AG09309 (cell line): Measurements from ENCODE around the gene YDJC.

Experiments used
- DNase-seq: peaks from one replicate; pipeline ENCODE4 v3.0.0-alpha.2; 2010; ENCODE audit warnings: low read depth
- H3K4me3 ChIP-seq: 2 replicates; pipeline ENCODE4 v1.5.1; 2011; ENCODE audit warnings: mild to moderate bottlenecking, low read depth, low read length, moderate library complexity; ENCODE audit not compliant: control insufficient read depth
- TF ChIP-seq, protein P1 (sequence below): IDR thresholded peaks from 2 replicates; pipeline ENCODE4 v1.5.1; 2011; ENCODE audit warnings: mild to moderate bottlenecking, low read depth, low read length, inconsistent platforms; ENCODE audit not compliant: insufficient read depth, control insufficient read depth; ENCODE audit errors: missing control alignments

Gene YDJC

DNA sequence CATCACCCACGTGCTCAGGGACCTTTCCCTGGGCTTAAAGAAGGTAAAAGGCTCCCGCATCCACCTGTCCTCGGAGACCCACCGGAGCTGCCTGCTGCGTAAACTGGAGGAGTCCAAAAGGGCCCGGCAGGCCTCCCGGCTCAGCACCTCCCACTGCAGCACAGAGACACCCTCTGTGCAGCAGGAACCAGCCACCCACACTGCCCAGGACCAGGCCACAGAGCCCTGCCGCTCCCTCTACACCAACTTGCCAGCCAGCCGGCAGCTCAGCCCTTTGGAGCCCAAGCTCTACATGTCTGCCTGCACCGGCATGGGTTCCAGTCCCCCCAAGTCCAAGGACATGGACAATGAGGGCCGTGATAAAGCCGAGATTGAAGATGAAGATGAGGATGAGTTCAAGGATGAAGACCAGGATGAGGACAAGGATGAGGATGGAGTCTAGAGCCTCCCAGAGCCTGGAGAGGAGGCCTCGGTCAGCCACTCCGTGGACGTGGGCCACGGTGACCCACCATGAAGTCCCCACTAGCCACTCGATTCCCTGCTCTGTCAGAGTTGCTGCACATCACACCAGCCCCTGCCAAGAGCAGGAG, 6.9 kb upstream of the YDJC start:
- H3K4me3 ChIP-seq: no peak overlapping the region
- TF ChIP-seq, protein P1, sequence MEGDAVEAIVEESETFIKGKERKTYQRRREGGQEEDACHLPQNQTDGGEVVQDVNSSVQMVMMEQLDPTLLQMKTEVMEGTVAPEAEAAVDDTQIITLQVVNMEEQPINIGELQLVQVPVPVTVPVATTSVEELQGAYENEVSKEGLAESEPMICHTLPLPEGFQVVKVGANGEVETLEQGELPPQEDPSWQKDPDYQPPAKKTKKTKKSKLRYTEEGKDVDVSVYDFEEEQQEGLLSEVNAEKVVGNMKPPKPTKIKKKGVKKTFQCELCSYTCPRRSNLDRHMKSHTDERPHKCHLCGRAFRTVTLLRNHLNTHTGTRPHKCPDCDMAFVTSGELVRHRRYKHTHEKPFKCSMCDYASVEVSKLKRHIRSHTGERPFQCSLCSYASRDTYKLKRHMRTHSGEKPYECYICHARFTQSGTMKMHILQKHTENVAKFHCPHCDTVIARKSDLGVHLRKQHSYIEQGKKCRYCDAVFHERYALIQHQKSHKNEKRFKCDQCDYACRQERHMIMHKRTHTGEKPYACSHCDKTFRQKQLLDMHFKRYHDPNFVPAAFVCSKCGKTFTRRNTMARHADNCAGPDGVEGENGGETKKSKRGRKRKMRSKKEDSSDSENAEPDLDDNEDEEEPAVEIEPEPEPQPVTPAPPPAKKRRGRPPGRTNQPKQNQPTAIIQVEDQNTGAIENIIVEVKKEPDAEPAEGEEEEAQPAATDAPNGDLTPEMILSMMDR: no peak

DNA sequence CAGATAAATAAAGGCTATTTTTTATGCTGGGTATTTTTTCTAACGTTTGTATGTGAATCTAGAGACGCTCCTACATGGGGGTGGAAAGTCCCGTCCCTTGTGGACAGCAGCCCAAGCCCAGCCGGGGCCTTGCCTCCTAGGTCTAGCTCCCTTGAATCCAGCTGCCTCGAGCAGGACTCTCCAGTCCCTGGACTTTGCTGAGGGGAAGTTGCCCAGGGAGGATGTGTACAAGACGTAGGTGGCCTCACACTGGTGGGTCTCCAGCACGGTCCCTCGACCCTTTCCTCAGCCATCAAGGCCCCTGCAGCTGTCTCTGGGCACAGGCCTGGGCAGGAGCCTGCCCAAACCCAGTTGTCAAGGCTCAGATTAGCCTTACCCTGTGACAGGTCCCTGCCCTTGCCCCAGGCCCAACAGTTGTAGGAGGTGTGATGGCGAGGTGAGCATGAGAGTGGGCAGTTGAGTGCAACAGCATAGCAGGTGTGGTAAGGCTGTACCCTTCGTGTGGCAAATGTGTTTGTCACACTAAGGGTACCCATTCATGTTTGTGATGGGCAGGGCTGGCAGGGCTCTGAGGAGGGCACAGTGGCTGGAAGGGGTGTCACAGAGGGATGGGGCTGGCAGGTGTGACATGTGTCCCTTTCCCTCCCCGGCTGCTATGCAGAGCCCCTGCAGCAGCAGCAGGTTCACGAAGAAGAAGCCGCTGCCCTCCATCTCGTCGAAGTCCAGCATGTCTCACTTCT, 6.1 kb upstream of the YDJC start:
- H3K4me3 ChIP-seq: no peak overlapping the region
- TF ChIP-seq, protein P1: no peak
- DNase-seq: no peak

More for the DNA sequence above, 6.9 kb upstream of the YDJC start:
- DNase-seq: no peak

DNA sequence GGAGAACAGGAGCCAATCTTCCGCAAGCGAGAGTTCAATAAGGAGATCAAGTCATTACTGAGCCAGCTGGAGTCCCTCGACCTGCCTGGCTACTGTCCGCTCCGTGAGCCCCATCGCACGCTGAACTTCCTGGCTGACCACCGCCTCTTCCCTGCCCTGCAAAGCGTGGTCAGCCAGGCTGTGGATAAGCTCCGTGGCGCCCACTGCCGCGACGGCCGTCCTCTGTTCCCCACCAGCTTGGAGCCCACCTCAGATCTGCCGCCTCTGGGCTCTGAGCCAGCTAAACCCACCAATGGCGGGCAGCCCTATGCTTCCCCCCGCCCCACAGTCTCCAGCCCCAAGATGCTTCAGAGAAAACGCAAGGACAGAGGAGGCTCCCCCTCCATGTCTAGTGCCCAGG, 5.0 kb upstream of the YDJC start:
- TF ChIP-seq, protein P1: no peak

DNA sequence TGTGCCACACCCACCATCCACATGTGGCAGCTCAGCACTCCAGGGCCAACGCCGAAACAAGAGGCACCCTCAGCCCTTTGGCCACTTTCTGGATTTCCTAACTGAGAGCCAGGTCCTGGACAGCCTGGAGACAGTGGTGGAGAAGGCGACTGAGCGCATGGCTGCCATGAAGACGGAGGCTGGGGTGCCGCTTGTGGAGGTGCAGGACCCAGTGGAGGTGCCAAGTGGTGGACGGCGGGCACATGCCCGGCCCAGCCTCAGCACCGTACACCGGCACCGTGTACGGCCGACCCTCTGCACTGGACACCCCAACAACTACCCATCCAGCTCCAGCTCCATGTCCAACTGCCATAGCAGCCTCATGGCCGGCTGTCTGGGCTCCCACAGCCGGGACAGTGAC, 4.3 kb upstream of the YDJC start:
- DNase-seq: no peak

More for the DNA sequence above, 5.0 kb upstream of the YDJC start:
- H3K4me3 ChIP-seq: no peak overlapping the region
- no peak for DNase-seq

DNA sequence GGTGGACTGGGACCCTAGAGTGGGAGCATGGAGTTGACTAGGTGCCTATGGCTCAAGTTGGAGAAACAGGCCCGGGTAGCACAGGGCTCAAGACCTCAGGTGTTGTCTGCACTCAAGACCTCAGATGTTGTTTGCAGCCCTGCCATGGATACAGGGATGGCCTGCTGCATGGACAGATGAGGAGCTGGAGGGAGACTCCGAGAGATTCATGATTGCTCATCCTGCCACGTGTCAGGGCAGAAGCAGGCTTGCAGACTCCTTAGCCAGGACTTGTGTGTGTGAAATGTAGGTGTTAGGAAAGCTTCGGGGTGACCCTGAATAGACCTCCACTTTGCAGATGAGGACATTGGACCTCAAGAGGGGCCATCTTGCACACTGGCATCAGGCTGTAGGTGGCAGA, 3.7 kb upstream of the YDJC start:
- TF ChIP-seq, protein P1: no peak
- no peak for DNase-seq
- H3K4me3 ChIP-seq: no peak overlapping the region

More for the DNA sequence above, 4.3 kb upstream of the YDJC start:
- TF ChIP-seq, protein P1: no peak
- no peak overlapping the region for H3K4me3 ChIP-seq

DNA sequence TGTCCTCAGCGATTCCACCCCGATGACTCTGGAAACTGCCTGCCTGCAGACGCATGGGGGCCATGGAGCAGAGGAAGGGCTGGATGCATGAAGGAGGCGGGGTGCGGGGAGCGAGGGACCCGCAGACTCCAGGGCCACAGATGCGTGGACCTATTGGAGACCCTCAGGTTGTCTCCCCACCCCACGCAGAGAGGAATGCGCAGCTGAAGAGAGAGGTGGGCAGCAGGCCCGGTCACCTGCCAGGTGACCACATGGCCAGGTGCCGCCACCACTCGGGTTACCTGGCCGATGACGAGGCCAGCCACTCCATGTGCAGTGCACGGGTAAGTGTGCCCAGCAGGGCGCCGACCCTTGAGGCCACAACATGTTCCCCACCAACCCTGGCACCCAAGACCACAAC, 3.1 kb upstream of the YDJC start:
- no peak for DNase-seq
- TF ChIP-seq, protein P1: no peak
- no peak overlapping the region for H3K4me3 ChIP-seq
